Neural progenitor cell (in vitro differentiated cells): ENCODE measurements around the gene JAKMIP2. TPM values are rescaled to one million over a fixed set of nuclear protein-coding genes. Genes with fewer than 3 reads are reported as not detected.

Source experiments
- DNase-seq: peaks from one replicate; pipeline ENCODE4 v3.0.0-alpha.2; 2016; ENCODE audit warnings: low spot score
- H2AFZ ChIP-seq: fragments of 200-600 bp; sonication (generic); replicated peaks from 2 replicates; pipeline ENCODE4 v1.6.1; 2016; ENCODE audit warnings: antibody characterized with exemption
- H3F3A ChIP-seq: fragments of 200-600 bp; sonication (generic); 2 replicates; pipeline ENCODE4 v1.6.1; 2016; ENCODE audit warnings: antibody characterized with exemption, low read depth
- H3K27ac ChIP-seq: fragments of 200-600 bp; sonication (generic); 2 replicates; pipeline ENCODE4 v1.5.1; 2016; ENCODE audit warnings: mild to moderate bottlenecking
- H3K27me3 ChIP-seq: fragments of 200-600 bp; sonication (generic); 2 replicates; pipeline ENCODE4 v1.6.1; 2016; ENCODE audit warnings: mild to moderate bottlenecking, moderate library complexity
- H3K36me3 ChIP-seq: fragments of 200-600 bp; sonication (generic); 2 replicates; pipeline ENCODE4 v1.5.1; 2016
- H3K4me1 ChIP-seq: fragments of 200-600 bp; sonication (generic); 2 replicates; pipeline ENCODE4 v1.6.1; 2016; ENCODE audit warnings: mixed run types
- H3K4me2 ChIP-seq: fragments of 200-600 bp; sonication (generic); 2 replicates; pipeline ENCODE4 v1.6.1; 2016
- H3K4me3 ChIP-seq: fragments of 200-600 bp; sonication (generic); 2 replicates; pipeline ENCODE4 v1.5.1; 2016
- H3K79me2 ChIP-seq: fragments of 200-600 bp; sonication (generic); 2 replicates; pipeline ENCODE4 v1.6.1; 2016; ENCODE audit warnings: low read depth
- H3K9ac ChIP-seq: fragments of 200-600 bp; sonication (generic); 2 replicates; pipeline ENCODE4 v1.6.1; 2016
- H3K9me3 ChIP-seq: fragments of 200-600 bp; sonication (generic); 2 replicates; pipeline ENCODE4 v1.5.1; 2016; ENCODE audit warnings: low read depth
- H4K20me1 ChIP-seq: fragments of 200-600 bp; sonication (generic); 2 replicates; pipeline ENCODE4 v1.6.1; 2016; ENCODE audit warnings: low read depth
- H3K27ac Mint-ChIP-seq: 3 replicates; pipeline ENCODE4 v1.8.0; 2021; ENCODE audit warnings: mixed read lengths
- H3K27me3 Mint-ChIP-seq: 2 replicates; pipeline ENCODE4 v1.8.0; 2022; ENCODE audit warnings: low read depth, mild to moderate bottlenecking, inconsistent platforms, moderate library complexity, mixed read lengths; ENCODE audit not compliant: insufficient read depth
- H3K36me3 Mint-ChIP-seq: 3 replicates; pipeline ENCODE4 v1.8.0; 2021; ENCODE audit warnings: mixed read lengths
- H3K4me1 Mint-ChIP-seq: 3 replicates; pipeline ENCODE4 v1.8.0; 2021; ENCODE audit warnings: mixed read lengths
- H3K4me3 Mint-ChIP-seq: 3 replicates; pipeline ENCODE4 v1.8.0; 2021; ENCODE audit warnings: mild to moderate bottlenecking, moderate library complexity, mixed read lengths
- H3K9me3 Mint-ChIP-seq: 3 replicates; pipeline ENCODE4 v1.8.0; 2020; ENCODE audit warnings: mixed read lengths
- EZH2 ChIP-seq: fragments of 200-600 bp; sonication (generic); IDR thresholded peaks from 2 replicates; pipeline ENCODE4 v1.6.1; 2017; ENCODE audit warnings: antibody characterized with exemption, mild to moderate bottlenecking, moderate library complexity
- EZH2phosphoT487 ChIP-seq: fragments of 200-600 bp; sonication (generic); IDR thresholded peaks from 2 replicates; pipeline ENCODE4 v1.6.1; 2017; ENCODE audit warnings: antibody characterized with exemption
- total RNA-seq: library from RNA; depleted of rRNA; stranded (reverse); fragments of >200 nt; gene quantifications from 2 replicates; pipeline ENCODE4 v1.2.3, GENCODE V29; 2015; ENCODE audit warnings: low replicate concordance
- TF ChIP-seq, protein P1 (sequence below): fragments of 200-600 bp; sonication (generic); IDR thresholded peaks from 2 replicates; pipeline ENCODE4 v1.5.1; 2017; ENCODE audit warnings: antibody characterized with exemption, mild to moderate bottlenecking

Gene JAKMIP2
- total RNA-seq, 1 donor from 2014 or later: 8.2 TPM

DNA sequence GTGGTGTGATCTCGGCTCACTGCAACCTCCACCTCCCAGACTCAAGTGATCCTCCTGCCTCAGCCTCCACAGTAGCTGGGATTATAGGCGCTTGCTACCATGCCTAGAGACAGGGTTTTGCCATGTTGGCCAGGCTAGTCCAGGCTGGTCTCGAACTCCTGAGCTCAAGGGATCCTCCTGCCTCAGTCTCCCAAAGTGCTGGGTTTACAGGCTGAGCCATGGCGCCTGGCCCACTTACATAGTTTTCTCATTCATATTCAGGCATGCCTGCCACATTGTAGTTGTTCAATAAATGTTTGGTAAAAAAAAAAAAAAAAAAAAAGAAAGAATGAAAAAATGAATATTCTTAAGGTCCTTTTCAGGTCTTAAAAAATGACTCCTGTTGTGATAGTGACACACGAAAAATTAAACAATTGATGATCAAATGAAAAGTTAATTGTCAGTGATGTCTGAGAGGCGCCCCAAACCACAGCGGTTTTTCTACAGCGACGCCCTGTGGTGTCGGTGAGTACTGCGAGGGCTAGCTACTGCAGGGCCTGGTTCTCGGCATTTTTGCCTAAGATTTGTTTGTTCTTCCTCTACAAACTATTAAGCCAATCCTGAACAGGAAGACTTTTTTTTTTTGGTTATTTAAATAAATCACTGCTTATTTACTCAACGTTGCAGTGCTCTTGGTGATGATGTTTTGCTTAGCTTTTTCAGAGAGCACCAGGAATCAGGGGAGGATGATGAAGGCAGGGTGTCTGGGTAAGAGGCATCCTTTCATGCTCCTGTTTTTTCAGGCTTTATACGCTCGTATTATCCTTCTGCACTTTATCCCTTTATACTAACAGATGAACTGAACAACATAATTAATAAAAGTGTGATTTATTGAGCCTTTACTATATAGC, 205.6 kb downstream of the JAKMIP2 start:
- Histone ChIP-seq H3K79me2 (peaks cover 99% of the 10 kb centered on the region), H3K4me3 (no peak overlapping the region)

DNA sequence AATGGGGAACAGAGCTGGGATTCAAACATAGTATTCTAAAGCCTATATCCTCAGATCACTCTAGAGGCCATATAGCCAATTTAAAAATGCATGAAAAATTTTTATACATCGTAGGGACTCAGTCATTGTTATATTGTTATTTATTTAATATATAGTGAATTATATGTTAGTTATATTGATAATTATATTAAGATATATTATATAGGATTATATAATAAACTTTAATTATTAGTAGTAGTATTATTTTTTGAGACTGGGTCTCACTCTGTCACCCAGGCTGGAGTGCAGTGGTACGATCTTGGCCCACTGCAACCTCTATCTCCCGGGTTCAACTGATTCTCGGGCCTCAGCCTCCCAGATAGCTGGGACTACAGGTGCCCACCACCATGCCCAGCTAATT, 206.9 kb downstream of the JAKMIP2 start:
- no peak overlapping the region for H3K4me3 ChIP-seq
- H3K27ac ChIP-seq: peak overlapping the region; percentile 63
- H3K9ac ChIP-seq: no peak overlapping the region
- H3K4me1 Mint-ChIP-seq: peaks cover 48% of the 10 kb centered on the region
- no peak overlapping the region for H3K27ac Mint-ChIP-seq
- no peaks in the 10 kb centered on the region for H3K27me3 ChIP-seq
- peaks cover 99% of the 10 kb centered on the region for H3K79me2 ChIP-seq
- TF ChIP-seq EZH2 (no peak), EZH2phosphoT487 (no peak)
- TF ChIP-seq, protein P1, sequence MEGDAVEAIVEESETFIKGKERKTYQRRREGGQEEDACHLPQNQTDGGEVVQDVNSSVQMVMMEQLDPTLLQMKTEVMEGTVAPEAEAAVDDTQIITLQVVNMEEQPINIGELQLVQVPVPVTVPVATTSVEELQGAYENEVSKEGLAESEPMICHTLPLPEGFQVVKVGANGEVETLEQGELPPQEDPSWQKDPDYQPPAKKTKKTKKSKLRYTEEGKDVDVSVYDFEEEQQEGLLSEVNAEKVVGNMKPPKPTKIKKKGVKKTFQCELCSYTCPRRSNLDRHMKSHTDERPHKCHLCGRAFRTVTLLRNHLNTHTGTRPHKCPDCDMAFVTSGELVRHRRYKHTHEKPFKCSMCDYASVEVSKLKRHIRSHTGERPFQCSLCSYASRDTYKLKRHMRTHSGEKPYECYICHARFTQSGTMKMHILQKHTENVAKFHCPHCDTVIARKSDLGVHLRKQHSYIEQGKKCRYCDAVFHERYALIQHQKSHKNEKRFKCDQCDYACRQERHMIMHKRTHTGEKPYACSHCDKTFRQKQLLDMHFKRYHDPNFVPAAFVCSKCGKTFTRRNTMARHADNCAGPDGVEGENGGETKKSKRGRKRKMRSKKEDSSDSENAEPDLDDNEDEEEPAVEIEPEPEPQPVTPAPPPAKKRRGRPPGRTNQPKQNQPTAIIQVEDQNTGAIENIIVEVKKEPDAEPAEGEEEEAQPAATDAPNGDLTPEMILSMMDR: no peak
- no peak overlapping the region for H2AFZ ChIP-seq
- no peak for DNase-seq
- H4K20me1 ChIP-seq: no peaks in the 10 kb centered on the region
- H3K9me3 ChIP-seq: no peaks in the 10 kb centered on the region
- H3K36me3 ChIP-seq: no peaks in the 10 kb centered on the region
- peaks cover 52% of the 10 kb centered on the region for H3K4me1 ChIP-seq
- H3F3A ChIP-seq: peaks cover 63% of the 10 kb centered on the region
- H3K9me3 Mint-ChIP-seq: peaks cover 8% of the 10 kb centered on the region
- no peak overlapping the region for H3K4me3 Mint-ChIP-seq
- H3K27me3 Mint-ChIP-seq: peaks cover 5% of the 10 kb centered on the region
- no peak overlapping the region for H3K4me2 ChIP-seq
- peaks cover 5% of the 10 kb centered on the region for H3K36me3 Mint-ChIP-seq

More for the DNA sequence above, 205.6 kb downstream of the JAKMIP2 start:
- Histone ChIP-seq H3K36me3 (no peaks in the 10 kb centered on the region), H4K20me1 (no peaks in the 10 kb centered on the region), H3K27ac (no peak overlapping the region), H3K4me2 (peak overlapping the region; percentile 52), H3K9me3 (no peaks in the 10 kb centered on the region), H2AFZ (no peak overlapping the region), H3K27me3 (no peaks in the 10 kb centered on the region), H3K4me1 (peaks cover 46% of the 10 kb centered on the region), H3F3A (peaks cover 68% of the 10 kb centered on the region), H3K9ac (no peak overlapping the region)
- TF ChIP-seq, protein P1: peak; percentile 94
- no peak for TF ChIP-seq EZH2
- Mint-ChIP-seq H3K4me3 (no peak overlapping the region), H3K4me1 (peaks cover 43% of the 10 kb centered on the region), H3K9me3 (peaks cover 12% of the 10 kb centered on the region), H3K27me3 (peaks cover 5% of the 10 kb centered on the region), H3K27ac (no peak overlapping the region), H3K36me3 (peaks cover 8% of the 10 kb centered on the region)
- DNase-seq: peak; percentile 74

DNA sequence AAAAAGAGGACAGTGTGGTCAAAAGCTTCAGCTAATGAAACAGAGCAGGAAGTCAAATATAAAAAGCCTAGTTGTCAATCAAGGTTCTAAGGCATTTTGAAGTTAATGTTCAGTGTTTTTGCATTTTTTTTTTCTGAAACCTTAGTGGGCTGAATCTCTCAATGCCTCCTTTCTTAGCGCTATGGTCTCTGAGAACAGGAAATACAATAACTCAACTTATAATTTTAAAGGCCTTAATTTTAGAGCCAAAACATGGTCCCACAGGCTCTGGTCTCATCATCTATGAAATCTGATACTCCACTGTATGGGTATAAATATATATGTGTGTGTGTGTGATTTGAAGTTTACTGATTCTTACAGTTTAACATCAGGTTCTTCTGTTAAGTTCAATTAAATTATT, 209.3 kb downstream of the JAKMIP2 start:
- H4K20me1 ChIP-seq: no peaks in the 10 kb centered on the region
- no peak overlapping the region for H2AFZ ChIP-seq
- no peak overlapping the region for H3K4me3 ChIP-seq
- no peak overlapping the region for H3K27ac Mint-ChIP-seq
- H3F3A ChIP-seq: peaks cover 70% of the 10 kb centered on the region
- no peaks in the 10 kb centered on the region for H3K27me3 ChIP-seq
- peaks cover 6% of the 10 kb centered on the region for H3K27me3 Mint-ChIP-seq
- peaks cover 64% of the 10 kb centered on the region for H3K4me1 ChIP-seq
- H3K4me2 ChIP-seq: no peak overlapping the region
- TF ChIP-seq, protein P1: no peak
- TF ChIP-seq EZH2 (no peak), EZH2phosphoT487 (no peak)
- no peak for DNase-seq
- no peak overlapping the region for H3K9ac ChIP-seq
- peaks cover 4% of the 10 kb centered on the region for H3K36me3 Mint-ChIP-seq
- peak overlapping the region; percentile 34 for H3K27ac ChIP-seq
- H3K36me3 ChIP-seq: no peaks in the 10 kb centered on the region
- peaks cover 4% of the 10 kb centered on the region for H3K9me3 Mint-ChIP-seq
- H3K9me3 ChIP-seq: no peaks in the 10 kb centered on the region
- H3K4me3 Mint-ChIP-seq: no peak overlapping the region
- H3K4me1 Mint-ChIP-seq: peaks cover 52% of the 10 kb centered on the region
- peaks cover 100% of the 10 kb centered on the region for H3K79me2 ChIP-seq
